Kidney tubule cell (primary cell): ENCODE data around the gene ATP6V1G2.

ENCODE experiments used
- DNase-seq: peaks from one replicate; pipeline ENCODE4 v3.0.0-alpha.2; 2018; ENCODE audit warnings: low spot score

ATP6V1G2 gene

DNA sequence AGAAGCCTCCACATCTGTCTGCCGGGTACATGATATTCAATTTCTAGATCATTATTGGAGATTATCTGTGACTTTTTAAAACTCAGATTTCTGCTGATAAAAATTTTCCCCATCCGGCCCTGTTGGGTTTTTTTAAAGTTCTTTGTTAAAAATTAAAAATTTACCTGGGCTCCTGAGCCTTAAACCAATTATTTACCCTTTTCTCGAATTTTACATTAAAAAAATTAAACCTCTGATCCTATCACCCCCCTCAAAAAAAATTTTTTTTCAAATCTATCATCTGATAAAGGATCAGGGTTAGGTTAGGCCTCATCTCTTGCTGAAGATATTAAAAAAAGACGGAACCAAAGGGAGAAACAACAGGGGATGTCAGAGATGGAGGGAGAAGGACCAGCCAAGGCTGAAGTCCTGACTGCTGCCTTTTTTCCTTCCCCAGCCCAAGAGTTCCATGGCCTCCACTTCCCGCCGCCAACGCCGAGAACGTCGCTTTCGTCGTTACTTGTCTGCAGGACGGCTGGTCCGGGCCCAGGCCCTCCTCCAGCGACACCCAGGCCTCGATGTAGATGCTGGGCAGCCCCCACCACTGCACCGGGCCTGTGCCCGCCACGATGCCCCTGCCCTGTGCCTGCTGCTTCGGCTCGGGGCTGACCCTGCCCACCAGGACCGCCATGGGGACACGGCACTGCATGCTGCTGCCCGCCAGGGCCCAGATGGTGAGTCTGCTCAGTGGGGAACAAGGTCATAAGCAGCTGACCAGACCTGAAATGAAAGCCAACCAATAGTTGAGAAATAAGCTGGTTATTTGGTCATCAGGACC is 1.5 kb upstream of the ATP6V1G2 start:
- DNase-seq, result no peak

GRCh38 chr6:31546958-31547726 is 734 bp upstream of the ATP6V1G2 start, which contains the start of gene NFKBIL1:
Gene NFKBIL1 (plus strand): TSS chr6:31547608. CDS start chr6:31547695, 87 bp downstream.
- peak; percentile 97 for DNase-seq

GRCh38 chr6:31545291-31545690 is 1.1 kb downstream of the ATP6V1G2 start:
- DNase-seq, result no peak

- DNase-seq, result no peak
Measured at GRCh38 chr6:31544676-31545075, 1.7 kb downstream of the ATP6V1G2 start.

GRCh38 chr6:31543639-31544038 is 2.8 kb downstream of the ATP6V1G2 start:
- no peak for DNase-seq

DNA sequence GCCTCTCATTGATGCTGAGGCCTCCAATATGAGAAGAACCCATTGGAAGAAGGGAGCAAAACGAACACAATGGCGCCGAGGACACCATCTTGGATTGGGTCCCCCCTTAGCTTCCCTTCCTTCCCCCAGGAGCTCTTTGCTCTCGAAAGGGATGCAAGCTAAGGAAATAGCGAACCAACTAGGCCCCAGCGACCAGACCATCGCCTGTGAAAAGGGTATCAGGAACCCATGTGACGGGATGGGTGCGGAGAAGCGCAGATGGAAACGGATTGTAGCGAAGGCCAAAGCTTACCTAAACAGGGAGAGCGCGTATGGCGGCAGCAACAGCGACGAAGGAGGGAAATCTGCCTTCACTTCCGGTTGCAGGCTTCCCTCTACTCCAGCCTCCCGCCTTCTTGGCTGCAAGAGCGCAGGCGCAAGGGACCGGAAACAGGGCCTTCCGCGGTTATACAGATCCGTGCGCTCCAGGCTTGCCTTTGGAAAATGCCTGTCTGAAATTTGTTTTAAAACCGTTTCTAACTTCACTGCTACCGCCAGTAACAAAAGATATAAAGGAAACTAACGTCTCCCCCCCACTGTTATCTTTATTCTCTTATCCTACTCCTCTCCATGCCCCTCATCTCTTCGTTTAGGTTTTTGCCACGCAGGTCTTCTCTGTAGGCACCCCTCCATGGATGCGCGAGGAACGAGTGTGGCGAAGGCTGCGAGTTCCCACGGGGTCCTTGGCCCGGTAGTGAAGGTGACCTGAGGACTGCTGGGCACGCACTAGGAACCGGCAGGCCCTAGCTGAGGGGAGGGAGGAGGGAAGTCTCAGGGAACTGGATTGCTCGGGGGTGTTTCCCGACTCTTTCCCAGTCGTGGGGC is 4.5 kb downstream of the ATP6V1G2 start, which contains the start of gene DDX39B:
DDX39B (minus strand) TSS at position 346 of the 864 bp plus-strand sequence. CDS start 1,471 bp downstream, outside the sequence.
- DNase-seq, result peak; percentile 97

DNA sequence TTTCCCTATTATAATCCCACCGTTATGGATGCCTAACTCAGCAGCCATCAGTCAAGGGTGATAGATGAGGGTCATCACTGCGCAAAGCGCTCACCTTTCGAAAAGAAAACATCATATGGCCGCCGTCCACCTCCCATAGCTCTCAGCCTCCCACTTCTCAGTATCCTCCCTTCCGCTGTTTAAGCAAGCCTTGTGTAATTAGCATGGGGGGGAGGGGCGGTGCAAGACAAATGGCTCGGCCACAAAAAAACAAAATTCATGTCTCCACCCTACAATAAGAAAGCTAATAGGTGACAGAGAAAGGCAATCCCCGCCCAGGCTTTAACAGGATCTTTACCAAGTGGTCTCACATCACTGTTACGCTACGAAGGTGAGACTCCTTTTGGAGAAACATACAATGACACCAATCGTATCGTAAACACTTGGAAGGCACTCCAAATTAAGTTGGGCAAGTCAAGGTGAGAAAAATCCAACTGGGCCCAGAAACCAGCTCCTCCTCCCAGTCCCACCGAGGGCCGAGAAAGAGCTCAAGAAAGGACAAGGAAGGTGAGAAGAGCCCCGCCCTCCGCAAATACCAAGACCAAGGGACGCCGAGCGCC is 5.2 kb downstream of the ATP6V1G2 start:
- peak; percentile 48 for DNase-seq

DNA sequence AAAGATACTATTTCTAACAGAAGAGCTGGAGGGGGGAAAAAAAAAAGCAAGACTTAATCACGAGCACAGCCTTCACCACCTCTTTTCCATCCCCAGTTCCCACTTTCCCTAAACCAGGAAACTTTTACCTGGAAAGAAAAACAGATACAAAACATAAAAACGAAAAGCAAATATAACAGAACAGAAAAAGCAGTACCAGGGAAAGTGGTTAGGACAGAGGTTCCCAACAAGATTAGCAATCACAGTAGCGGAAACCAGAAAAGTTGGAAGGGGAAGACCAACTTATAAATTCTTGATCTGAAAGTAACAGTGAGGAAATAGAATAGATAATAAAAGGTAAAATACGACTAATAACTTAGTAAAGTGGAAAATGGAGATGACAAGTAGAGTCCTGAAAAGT is 5.8 kb downstream of the ATP6V1G2 start:
- no peak for DNase-seq

DNA sequence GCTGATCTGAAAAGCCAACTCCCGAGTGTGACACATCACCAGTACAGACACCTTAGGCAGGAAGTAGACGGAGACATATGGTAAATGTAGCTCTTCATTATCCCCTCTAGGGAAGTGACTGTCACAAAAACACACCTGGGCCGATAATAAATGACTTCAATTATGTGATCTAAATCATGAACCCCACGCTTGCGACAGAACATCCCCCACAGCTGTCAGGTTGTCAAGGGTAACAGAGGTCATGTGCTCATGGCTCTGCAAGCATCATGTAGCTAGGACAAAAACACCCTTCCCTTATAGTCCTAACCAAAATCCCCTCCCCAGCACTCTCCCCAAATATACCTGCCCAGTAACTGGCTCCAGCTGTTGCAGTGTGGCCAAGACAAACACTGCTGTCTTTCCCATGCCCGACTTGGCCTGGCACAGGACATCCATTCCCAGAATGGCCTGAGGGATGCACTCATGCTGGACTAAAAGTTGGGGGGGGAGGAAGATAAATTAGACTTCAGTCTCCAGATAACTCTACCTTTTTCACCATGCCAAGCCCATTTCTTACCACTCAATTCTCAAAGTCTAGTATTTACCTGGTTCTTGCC is 7.5 kb downstream of the ATP6V1G2 start:
- no peak for DNase-seq

DNA sequence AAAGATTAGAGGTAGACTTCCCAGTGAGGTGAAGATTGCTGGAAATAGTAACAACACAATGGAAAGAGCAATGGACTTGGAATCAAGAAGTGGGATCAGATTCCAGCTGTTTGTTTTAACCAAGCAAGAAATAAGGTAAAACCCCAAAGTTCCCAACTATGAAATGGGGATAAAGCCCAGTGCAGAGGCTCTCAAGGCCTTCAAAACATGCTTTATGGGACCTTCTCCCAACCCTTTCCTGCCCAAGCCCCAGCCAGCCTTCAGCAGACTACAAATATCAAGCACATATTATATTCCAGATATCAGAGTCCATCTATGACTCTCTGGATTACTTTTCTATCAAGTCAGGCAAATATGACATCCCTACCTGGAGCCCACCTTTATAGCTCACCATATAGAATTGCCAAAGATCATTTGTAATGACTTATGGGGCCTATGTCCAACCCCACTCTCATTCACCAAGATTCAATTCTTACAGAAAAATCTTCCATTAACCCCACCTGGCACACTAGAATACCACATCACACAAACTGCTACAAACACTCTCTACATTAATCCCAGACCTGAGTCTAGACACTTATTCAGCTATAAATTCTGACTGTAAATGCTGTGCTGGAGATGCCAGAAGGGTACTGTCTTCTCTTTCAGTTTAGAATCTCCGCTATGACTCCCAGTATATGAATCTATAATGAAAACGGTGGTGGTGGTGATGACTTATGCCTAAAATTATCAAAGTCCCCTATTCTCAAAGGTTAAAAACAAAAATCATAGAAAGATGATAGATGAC is 10.7 kb downstream of the ATP6V1G2 start:
- no peak for DNase-seq

- DNase-seq, result no peak
Measured at GRCh38 chr6:31534521-31535040, 11.8 kb downstream of the ATP6V1G2 start.

GRCh38 chr6:31534011-31534410 is 12.4 kb downstream of the ATP6V1G2 start:
- DNase-seq, result no peak

DNA sequence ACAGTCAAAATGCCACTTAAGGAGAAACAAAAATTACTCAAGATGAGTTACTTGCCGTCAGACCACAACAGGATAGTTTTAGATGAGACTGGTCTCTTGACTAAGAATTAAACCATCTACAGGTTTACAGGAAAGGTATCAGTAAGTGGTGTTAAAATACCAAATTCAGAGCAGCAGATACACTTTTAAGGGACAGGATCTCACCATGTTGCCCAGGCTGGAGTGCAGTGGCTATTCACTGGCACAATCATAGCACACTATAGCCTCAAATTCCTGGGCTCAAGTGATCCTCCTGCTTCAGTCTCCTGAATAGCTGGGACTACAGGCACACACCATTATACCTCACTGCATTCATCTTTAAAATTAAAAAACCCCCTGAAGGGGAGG is 13.0 kb downstream of the ATP6V1G2 start:
- no peak for DNase-seq

DNA sequence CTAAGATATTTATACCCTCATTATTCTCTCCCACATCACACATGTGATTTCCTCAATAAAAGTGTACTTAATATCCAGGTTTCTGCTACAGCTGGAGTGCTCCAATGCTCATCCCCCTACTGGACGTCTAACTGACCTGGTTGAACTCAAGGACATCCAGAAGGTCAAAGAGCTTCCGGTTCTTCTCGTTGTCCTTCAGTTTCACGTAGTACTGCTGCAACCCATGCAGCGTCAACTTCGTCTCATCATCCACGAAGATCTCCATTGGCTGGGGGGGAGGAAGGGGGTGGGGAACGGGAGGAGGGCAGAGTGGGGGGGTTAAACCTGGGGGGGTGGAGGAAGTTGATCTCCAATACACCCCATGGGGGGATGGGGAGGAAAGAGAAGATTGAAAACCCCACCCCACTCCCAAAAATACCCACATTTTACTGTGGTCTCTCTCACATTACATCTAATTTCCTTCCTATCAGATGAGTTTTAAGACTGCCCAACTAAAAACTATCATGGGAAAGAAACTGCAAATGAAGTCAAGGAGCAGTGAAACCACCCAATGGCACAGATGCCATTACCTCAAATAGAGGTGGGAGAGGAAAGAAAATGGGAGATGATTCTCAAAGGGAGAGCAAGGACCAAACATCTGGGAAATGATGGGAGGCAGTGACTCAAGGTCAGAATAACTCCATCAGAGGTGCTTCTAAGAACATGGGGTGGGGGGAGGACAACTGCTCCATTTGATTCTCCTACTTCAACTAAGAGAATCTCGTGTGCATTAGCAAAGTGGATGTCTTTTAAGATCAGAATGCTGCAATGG is 13.6 kb downstream of the ATP6V1G2 start:
- no peak for DNase-seq

GRCh38 chr6:31531771-31532643 is 14.4 kb downstream of the ATP6V1G2 start:
- DNase-seq, result no peak

DNA sequence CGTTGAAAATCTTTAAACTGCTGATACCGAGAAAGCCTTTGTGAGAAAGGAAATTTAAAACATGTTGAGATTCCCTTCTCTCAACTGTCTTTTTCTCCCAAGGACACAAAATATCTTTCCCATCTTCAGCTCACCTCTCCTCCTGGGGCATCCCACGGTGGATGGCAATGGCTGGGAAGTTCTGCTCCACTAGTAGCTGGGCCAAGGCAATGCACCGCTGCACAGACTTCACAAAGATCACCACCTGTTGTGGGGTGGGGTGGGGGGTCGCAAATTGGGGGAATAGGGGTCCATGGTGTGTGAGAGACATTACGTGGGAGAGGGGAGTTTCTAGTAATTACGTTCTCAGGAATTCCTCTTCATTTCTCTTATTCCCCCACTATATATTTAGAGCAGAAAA is 15.2 kb downstream of the ATP6V1G2 start:
- DNase-seq, result no peak

GRCh38 chr6:31530659-31531058 is 15.7 kb downstream of the ATP6V1G2 start:
- no peak for DNase-seq
